Keratinocyte (primary cell): Measurements from ENCODE around the gene CARMIL1.

Source experiments
- CTCF ChIP-seq, 3 experiments: IDR thresholded peaks in 1 of 3; conservative IDR thresholded peaks in 1 of 3; optimal IDR thresholded peaks in 1 of 3; 2 replicates in 2 of 3; 3 replicates in 1 of 3; pipeline versions ENCODE3 to v1.5.1; 2011; ENCODE audit warnings: low read length in 3 of 3, mild to moderate bottlenecking in 3 of 3, moderate library complexity in 2 of 3, control low read depth in 1 of 3, inconsistent platforms in 1 of 3; ENCODE audit not compliant: insufficient read depth in 2 of 3; ENCODE audit errors: extremely low read depth in 1 of 3
- EZH2 ChIP-seq: IDR thresholded peaks from one replicate; pipeline ENCODE4 v1.6.1; 2012; ENCODE audit warnings: inconsistent platforms, mild to moderate bottlenecking, low read length, moderate library complexity

- TF ChIP-seq CTCF (optimal IDR thresholded peaks at IDR 0.05 in 1 of 3, IDR thresholded peaks at IDR 0.05 in 1 of 3, conservative IDR thresholded peaks at IDR 0.05 in 1 of 3; ENCODE audit: extremely low read depth in 1 of 3, insufficient read depth in 2 of 3, low read length in 3 of 3) (no peak), EZH2 (no peak)
Measured at GRCh38 chr6:25524542-25524941, 245.4 kb downstream of the CARMIL1 start.
